ENCODE data around the gene LIX1L.

LIX1L gene

DNA sequence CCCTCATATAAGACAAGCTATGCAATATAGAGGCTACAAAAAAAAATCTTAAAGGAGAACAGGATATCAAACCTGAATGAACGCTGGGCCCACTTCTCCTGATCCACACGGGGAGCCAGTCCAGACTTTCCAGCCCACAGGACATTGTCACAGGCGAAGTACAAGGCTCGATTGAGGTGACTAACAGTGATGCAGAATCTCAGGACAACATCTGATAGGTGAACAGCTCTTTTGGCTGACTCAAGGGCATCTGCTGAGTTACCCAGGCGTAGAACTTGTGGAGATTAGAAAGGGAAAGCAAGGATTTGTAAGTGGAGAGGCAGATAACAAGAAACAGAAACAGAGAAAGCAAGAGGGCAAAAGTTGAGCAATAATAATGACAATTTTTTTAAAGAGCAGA, 41.1 kb downstream of the LIX1L start (continued):
- TF ChIP-seq ZC3H10 (CRISPR knock-in tag; IDR thresholded peaks at IDR 0.05): no peak

DNA sequence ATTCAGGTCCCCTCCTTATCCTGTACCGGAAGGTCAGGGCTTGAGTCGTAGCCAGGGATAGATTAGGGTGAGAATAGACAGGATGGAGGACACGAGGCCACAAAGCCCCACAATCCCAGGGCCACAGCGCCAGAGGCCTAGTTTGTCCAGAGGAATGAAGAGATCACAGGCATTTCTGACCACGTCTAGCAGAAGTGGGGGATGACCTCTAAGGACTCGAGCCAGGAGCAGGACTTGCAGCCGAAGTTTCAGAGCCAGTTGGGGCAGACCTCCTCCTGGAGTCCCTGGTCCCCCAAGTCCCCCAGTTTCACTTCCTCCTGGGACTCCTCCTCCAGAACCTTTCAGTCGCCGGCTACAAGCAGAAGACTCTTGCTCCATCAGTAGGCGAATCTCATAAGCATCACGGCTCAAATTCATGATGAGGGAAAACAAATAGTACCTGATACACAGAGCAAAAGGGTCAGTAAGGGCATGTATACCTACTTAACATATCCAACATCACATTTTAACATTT, 45.6 kb downstream of the LIX1L start:
- no peak for TF ChIP-seq ZFP3 (CRISPR knock-in tag; IDR thresholded peaks at IDR 0.05)
- no peak for TF ChIP-seq BACH2 (CRISPR knock-in tag; IDR thresholded peaks at IDR 0.05; ENCODE audit: borderline replicate concordance)
- TF ChIP-seq TCF4 (CRISPR knock-in tag; IDR thresholded peaks at IDR 0.05; ENCODE audit: borderline replicate concordance): no peak
- TF ChIP-seq GLIS3 (CRISPR knock-in tag; IDR thresholded peaks at IDR 0.05): no peak
- TF ChIP-seq ZNF565 (CRISPR knock-in tag; conservative IDR thresholded peaks at IDR 0.05; ENCODE audit: low read depth): no peak
- TF ChIP-seq ISL1 (CRISPR knock-in tag; IDR thresholded peaks at IDR 0.05): no peak
- TF ChIP-seq PPARA (CRISPR knock-in tag; IDR thresholded peaks at IDR 0.05; ENCODE audit: borderline replicate concordance): no peak
- no peak for TF ChIP-seq CSRNP3 (CRISPR knock-in tag; IDR thresholded peaks at IDR 0.05)
- no peak for TF ChIP-seq ARNTL (CRISPR knock-in tag; IDR thresholded peaks at IDR 0.05; ENCODE audit: borderline replicate concordance, low read depth)
- no peak for TF ChIP-seq POU6F1 (CRISPR knock-in tag; IDR thresholded peaks at IDR 0.05; ENCODE audit: borderline replicate concordance, low read depth)
- TF ChIP-seq ZC3H10 (CRISPR knock-in tag; IDR thresholded peaks at IDR 0.05): no peak
- TF ChIP-seq OSR1 (CRISPR knock-in tag; IDR thresholded peaks at IDR 0.05): no peak
- TF ChIP-seq, protein P1, sequence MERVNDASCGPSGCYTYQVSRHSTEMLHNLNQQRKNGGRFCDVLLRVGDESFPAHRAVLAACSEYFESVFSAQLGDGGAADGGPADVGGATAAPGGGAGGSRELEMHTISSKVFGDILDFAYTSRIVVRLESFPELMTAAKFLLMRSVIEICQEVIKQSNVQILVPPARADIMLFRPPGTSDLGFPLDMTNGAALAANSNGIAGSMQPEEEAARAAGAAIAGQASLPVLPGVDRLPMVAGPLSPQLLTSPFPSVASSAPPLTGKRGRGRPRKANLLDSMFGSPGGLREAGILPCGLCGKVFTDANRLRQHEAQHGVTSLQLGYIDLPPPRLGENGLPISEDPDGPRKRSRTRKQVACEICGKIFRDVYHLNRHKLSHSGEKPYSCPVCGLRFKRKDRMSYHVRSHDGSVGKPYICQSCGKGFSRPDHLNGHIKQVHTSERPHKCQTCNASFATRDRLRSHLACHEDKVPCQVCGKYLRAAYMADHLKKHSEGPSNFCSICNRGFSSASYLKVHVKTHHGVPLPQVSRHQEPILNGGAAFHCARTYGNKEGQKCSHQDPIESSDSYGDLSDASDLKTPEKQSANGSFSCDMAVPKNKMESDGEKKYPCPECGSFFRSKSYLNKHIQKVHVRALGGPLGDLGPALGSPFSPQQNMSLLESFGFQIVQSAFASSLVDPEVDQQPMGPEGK (CRISPR knock-in tag; IDR thresholded peaks at IDR 0.05; ENCODE audit: borderline replicate concordance): no peak
- ATAC-seq: no peak

GRCh38 chr1:145908653-145909052, 49.2 kb downstream of the LIX1L start:
- ATAC-seq: no peak
- TF ChIP-seq ZNF565 (CRISPR knock-in tag; conservative IDR thresholded peaks at IDR 0.05; ENCODE audit: low read depth): no peak
- no peak for TF ChIP-seq TCF4 (CRISPR knock-in tag; IDR thresholded peaks at IDR 0.05; ENCODE audit: borderline replicate concordance)
- no peak for TF ChIP-seq BACH2 (CRISPR knock-in tag; IDR thresholded peaks at IDR 0.05; ENCODE audit: borderline replicate concordance)
- TF ChIP-seq OSR1 (CRISPR knock-in tag; IDR thresholded peaks at IDR 0.05): no peak
- TF ChIP-seq ISL1 (CRISPR knock-in tag; IDR thresholded peaks at IDR 0.05): no peak
- no peak for TF ChIP-seq ESRRG (CRISPR knock-in tag; IDR thresholded peaks at IDR 0.05)
- TF ChIP-seq, protein P1 (CRISPR knock-in tag; IDR thresholded peaks at IDR 0.05; ENCODE audit: borderline replicate concordance): no peak
- no peak for TF ChIP-seq CSRNP3 (CRISPR knock-in tag; IDR thresholded peaks at IDR 0.05)
- TF ChIP-seq POU6F1 (CRISPR knock-in tag; IDR thresholded peaks at IDR 0.05; ENCODE audit: borderline replicate concordance, low read depth): no peak
- no peak for TF ChIP-seq ZC3H10 (CRISPR knock-in tag; IDR thresholded peaks at IDR 0.05)
- TF ChIP-seq TOX (CRISPR knock-in tag; IDR thresholded peaks at IDR 0.05; ENCODE audit: borderline replicate concordance): no peak
- no peak for TF ChIP-seq CSDC2 (CRISPR knock-in tag; IDR thresholded peaks at IDR 0.05)
- no peak for TF ChIP-seq RARB (CRISPR knock-in tag; IDR thresholded peaks at IDR 0.05)
- no peak for TF ChIP-seq SNAI2 (CRISPR knock-in tag; IDR thresholded peaks at IDR 0.05)
- TF ChIP-seq GLIS3 (CRISPR knock-in tag; IDR thresholded peaks at IDR 0.05): no peak
- no peak for TF ChIP-seq ZNF70 (CRISPR knock-in tag; IDR thresholded peaks at IDR 0.05)
- no peak for TF ChIP-seq TSHZ2 (CRISPR knock-in tag; IDR thresholded peaks at IDR 0.05)

All from SK-N-SH treated with all-trans-retinoic acid at 6 μM for 48 hours (cell line).